HG02981 (cell line): ENCODE measurements around the gene POLH.

ENCODE experiments used
- ATAC-seq: cut with Tn5 transposase; IDR thresholded peaks from one replicate; pipeline ENCODE4 v1.9.1; 2021; ENCODE audit warnings: mild to moderate bottlenecking, moderate library complexity; ENCODE audit not compliant: unreplicated experiment

The POLH gene

GRCh38 chr6:43604174-43604573, 28.2 kb downstream of the POLH start:
- no peak for ATAC-seq

DNA sequence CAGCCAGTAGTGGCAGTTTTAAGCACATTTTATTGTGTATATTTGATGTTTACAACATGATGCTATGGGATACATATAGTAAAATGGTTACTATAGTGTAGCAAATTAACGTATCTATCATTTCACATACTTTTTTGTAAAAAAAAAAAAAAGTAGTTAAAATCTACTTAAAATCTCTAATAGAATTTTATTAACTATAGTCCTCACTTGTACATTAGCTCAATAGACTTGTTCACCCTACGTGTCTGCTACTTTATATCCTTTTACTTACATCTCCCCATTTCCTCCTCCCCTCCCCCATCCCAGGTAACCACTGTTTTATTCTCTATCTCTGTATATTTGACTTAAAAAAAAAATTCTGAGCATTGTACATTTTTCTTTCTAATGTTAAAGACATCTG, 30.0 kb downstream of the POLH start:
- ATAC-seq, result no peak

GRCh38 chr6:43608310-43608763, 32.4 kb downstream of the POLH start:
- no peak for ATAC-seq

DNA sequence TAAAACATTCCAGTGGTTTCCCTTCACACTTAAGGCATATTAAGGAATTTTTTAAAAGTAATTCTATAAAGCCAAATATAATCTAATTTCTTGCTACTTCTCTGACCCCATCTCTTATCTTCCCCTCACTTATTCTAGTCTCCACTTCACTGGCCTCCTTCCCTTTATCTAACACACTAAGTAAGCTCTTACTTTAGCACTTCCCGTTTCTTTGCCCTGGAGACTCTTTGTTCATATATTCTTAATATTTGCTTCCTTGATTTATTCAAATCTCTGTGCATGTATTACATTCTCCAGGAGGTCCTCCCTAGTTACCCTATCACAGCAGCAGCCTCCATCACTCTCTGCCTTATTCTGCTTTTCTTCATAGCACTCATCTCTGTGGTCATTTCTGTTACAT, 32.8 kb downstream of the POLH start:
- ATAC-seq, result no peak

GRCh38 chr6:43609402-43609801, 33.4 kb downstream of the POLH start:
- no peak for ATAC-seq

GRCh38 chr6:43610431-43610830, 34.4 kb downstream of the POLH start:
- ATAC-seq, result no peak

DNA sequence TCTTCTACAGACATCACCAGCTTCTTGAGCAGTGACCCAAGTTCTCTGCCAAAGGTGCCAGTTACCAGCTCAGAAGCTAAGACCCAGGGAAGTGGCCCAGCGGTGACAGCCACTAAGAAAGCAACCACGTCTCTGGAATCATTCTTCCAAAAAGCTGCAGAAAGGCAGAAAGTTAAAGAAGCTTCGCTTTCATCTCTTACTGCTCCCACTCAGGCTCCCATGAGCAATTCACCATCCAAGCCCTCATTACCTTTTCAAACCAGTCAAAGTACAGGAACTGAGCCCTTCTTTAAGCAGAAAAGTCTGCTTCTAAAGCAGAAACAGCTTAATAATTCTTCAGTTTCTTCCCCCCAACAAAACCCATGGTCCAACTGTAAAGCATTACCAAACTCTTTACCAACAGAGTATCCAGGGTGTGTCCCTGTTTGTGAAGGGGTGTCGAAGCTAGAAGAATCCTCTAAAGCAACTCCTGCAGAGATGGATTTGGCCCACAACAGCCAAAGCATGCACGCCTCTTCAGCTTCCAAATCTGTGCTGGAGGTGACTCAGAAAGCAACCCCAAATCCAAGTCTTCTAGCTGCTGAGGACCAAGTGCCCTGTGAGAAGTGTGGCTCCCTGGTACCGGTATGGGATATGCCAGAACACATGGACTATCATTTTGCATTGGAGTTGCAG, 37.9 kb downstream of the POLH start:
- ATAC-seq, result no peak

DNA sequence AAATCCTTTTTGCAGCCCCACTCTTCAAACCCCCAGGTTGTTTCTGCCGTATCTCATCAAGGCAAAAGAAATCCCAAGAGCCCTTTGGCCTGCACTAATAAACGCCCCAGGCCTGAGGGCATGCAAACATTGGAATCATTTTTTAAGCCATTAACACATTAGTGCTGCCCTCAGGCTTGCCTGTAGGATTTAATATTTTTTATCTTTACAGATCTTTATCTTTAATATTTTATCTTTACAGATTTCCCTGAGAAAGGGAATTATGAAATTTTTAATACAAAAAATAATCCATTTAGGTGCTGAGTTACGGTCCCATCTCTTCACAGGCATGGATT, 38.4 kb downstream of the POLH start:
- ATAC-seq, result no peak

GRCh38 chr6:43616725-43617472, 40.9 kb downstream of the POLH start:
- no peak for ATAC-seq

DNA sequence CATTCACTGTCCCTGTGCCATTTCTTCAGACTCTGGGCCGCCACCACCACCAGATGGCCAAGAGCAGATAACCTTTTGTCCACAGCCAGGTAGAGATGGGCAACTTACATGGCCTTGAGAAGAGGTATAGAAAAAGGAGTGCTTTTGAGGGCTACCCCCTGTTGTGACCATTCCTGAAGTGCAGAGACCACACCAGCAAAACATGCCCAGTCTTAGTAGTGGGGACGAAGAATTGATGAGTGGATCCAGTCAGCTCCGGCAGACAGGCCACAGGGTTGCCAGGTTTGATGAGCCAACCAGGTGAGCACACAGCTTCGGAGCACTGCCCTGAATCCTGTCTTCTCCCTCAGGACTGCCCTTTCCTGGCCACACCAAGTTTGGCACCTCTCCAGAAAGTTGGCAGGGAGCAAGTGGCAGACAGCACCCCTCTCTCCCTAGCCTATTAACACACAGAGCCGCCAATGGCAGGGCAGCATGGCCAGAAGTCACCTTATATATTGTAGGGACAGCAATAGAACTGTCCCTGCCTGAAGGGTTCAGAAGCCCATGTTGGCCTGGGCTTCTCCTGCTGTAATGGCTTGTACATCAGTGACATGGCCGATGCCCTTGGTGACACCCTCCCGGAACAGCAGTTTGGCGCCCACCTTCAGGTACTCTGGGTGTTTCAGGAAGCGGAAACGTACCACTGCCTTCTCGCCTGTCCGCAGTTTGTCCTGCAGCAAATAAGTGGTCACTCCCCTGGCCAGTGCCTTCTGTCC, 45.3 kb downstream of the POLH start:
- no peak for ATAC-seq

GRCh38 chr6:43621836-43622180, 45.8 kb downstream of the POLH start:
- no peak for ATAC-seq

- ATAC-seq, result no peak
Observed at GRCh38 chr6:43622541-43622940, 46.6 kb downstream of the POLH start.

DNA sequence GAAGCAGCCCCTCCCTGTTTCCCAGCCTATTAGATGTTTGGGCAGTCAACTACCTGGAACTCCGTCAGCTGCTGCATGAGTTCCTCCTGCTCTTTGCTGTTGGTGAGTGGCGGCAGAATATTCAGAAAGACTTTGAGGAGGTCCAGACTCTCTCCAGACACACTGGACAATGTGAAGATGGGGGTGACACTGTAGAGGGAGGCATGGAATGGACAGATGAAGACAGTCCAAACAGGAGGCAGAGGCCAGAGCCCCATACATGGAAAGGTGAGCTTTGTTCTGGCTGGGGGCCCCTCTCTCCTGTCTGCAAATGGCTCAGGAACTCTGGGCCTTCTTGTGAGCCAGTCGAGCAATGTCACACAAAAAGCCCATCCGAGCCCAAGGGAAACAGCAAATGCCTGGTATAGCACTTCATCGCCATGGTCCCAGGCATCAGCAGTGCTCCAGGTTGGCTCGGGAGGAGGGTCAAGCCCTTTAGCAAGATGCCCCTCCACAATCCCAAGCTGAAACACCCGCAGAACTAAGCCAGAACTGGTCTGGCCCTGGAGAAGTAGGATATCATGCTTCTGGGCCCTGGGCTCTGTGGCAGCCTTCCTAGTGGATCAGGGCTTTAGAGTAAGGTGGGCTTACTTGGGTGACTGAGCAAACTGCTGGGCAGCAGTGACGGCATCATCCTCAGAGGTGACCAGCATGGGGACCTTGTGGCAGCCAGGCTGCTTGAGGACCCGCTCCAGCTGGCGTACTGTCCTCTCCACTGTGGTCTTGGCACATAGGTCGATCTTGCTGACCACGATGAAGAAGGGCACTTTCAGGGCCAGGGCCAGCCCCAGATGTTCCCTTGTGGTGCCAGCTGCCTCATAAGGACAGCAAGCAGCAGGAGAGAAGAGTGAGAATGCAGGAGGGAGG, 48.1 kb downstream of the POLH start:
- no peak for ATAC-seq

- no peak for ATAC-seq
Observed at GRCh38 chr6:43624786-43625288, 48.9 kb downstream of the POLH start.

DNA sequence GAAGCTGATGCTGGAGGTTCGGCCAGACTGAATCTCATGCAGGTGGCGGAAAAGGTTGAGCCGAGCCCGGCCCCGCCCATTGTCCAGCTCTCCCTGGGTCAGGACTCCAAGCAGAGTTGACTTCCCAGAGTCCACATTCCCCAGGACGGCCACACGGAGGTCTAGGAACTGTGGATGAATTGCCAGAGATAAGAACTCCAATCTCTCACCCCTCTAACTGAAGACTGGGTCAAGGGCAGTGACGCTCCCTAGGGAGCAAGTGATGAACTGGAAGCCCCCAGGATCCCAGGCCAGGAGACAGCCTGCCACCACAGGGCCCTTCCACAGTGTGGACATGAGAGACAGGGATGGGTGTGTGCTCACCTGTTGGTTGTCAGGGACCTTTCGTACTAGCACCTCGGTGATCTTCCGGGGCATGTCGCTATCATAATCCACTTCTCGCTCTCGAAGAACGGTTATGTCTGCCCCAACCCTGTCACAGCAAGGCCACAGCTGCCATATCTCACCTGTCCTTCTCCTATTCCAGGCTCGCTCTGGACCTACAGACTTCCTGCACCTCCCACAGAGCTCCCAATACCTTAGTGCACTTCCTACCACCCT, 49.5 kb downstream of the POLH start:
- ATAC-seq, result no peak

- no peak for ATAC-seq
Observed at GRCh38 chr6:43627008-43627825, 51.2 kb downstream of the POLH start.

GRCh38 chr6:43628393-43629103, 52.6 kb downstream of the POLH start:
- peak; percentile 18 for ATAC-seq

- ATAC-seq, result peak; percentile 82
Observed at GRCh38 chr6:43629104-43629504, 53.1 kb downstream of the POLH start, which contains the start of gene GTPBP2. GTPBP2 (minus strand) TSS chr6:43629264; CDS start chr6:43629162, 102 bp downstream.
